HG03442 (cell line): Measurements from ENCODE around the gene UAP1L1.

Experiments used
- ATAC-seq: cut with Tn5 transposase; IDR thresholded peaks from one replicate; pipeline ENCODE4 v1.9.1; 2021; ENCODE audit warnings: mild to moderate bottlenecking, moderate library complexity; ENCODE audit not compliant: unreplicated experiment

UAP1L1 gene

GRCh38 chr9:137071282-137071681 is 6.0 kb upstream of the UAP1L1 start:
- no peak for ATAC-seq

GRCh38 chr9:137073992-137074399 is 3.3 kb upstream of the UAP1L1 start:
- ATAC-seq: no peak

DNA sequence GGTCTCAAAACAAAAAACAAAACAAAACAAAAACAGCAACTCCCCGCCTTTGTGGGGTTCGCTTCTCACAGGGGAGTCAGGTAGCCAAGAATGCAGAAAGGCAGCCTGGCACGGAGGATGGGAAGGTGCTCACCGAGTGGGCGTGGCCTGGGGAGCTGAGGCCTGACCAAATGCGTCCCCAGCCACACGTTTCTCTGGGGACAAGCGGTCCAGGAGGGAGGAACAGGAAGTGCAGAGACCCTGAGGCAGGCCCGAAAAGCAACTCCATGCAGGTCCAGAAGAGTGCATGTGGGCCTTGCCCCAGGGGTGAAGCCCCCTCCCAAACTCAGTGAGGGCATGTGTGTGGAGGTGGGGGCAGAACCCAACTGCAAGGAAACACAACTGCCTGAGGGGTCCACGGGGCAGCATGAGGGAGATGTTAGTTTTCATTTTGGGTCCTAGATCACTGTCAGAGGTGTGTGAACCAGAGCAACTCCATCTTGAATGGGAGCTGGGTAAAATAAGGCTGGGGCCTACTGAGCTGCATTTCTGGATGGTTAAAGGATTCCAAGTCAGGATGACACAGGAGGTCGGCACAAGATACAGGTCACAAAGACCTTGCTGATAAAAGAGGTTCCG is 2.6 kb upstream of the UAP1L1 start:
- no peak for ATAC-seq

DNA sequence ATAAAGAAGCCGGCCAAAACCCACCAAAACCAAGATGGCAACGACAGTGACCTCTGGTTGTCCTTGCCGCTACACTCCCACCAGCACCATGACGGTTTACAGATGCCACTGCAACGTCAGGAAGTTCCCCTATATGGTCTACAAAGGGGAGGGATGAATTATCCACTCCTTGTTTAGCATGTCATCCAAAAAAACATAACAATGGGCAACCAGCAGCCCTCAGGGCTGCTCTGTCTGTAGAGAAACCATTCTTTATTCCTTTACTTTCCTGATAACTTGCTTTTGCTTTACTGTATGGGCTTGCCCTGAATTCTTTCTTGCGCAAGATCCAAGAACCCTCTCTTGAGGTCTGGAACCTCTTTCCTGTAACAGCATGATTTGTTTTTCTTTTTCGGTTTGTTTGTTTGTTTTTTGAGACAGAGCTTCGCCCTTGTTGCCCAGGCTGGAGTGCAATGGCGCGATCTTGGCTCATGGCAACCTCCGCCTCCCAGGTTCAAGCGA is 2.0 kb upstream of the UAP1L1 start:
- no peak for ATAC-seq

- ATAC-seq: no peak
These were observed 694 bp upstream of the UAP1L1 start for GRCh38 chr9:137076636-137077009.

DNA sequence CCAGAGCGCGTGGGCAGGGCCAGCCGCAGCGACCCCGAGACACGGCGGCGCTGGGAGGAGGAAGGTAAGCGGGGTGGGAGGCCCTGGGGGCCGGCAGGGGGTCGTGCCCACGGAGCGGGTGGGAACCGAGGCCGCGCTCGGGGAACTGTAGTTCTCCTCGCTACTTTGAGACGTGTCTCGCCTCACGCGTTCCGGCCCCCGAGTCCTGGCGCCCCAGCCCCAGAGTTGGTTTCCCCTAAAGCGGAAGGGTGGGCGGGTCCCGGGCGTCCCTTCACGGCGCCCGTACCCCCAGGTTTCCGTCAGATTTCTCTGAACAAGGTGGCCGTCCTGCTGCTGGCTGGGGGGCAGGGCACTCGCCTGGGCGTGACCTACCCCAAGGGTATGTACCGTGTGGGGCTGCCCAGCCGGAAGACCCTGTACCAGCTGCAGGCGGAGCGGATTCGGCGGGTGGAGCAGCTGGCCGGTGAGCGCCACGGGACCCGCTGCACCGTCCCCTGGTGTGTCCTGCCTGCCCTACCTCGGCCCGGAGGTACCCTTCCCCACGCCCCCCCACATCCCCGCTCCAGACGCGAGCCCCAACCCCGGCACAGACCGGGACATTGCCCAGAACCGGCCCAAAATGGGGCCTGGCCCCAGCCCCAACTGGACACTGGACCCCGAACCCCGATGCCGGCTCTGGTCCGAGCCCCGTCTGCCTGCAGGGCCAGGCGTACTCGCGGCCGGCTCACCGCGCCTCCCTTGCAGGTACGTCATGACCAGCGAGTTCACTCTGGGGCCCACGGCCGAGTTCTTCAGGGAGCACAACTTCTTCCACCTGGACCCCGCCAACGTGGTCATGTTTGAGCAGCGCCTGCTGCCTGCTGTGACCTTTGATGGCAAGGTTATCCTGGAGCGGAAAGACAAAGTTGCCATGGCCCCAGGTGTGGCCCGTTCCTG is 709 bp downstream of the UAP1L1 start:
- ATAC-seq: peak; percentile 12

- no peak for ATAC-seq
These were observed 1.5 kb downstream of the UAP1L1 start for GRCh38 chr9:137078701-137079400.

- ATAC-seq: no peak
These were observed 2.1 kb downstream of the UAP1L1 start for GRCh38 chr9:137079401-137079787.

GRCh38 chr9:137080260-137081122 is 3.2 kb downstream of the UAP1L1 start:
- no peak for ATAC-seq

DNA sequence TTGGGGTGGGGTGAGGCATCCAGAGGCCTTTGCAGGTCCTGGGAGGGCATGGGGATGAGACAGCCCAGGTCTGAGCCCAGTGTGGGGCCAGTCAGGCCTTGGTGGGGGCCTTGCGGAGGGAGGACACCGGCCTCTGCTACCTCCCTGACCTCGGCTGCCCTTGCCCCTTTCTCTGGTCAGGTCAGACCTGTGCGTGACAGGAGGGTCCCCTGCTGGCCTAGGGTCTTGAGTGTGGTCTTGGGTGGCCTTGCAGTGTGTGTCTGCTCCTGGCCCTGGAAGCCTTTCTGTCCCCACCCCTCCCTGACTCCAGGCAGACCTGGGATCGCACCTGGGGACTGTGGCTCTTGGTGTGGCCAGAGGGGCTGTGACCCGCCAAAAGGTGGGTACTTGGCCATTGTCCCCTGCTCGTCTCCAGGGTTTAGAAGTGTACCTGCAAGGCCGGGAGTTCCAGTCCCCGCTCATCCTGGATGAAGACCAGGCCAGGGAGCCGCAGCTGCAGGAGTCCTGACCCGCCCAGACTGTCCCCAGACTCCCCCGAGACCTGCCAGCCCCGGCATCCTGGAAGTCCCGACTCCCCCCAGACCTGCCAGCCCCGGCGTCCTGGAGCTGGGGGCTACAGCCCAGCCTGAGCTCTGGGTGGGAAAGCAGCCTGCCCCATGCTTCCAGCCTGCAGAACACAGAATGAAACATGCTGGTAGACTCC is 5.1 kb downstream of the UAP1L1 start:
- no peak for ATAC-seq

GRCh38 chr9:137082925-137083290 is 5.6 kb downstream of the UAP1L1 start:
- no peak for ATAC-seq

DNA sequence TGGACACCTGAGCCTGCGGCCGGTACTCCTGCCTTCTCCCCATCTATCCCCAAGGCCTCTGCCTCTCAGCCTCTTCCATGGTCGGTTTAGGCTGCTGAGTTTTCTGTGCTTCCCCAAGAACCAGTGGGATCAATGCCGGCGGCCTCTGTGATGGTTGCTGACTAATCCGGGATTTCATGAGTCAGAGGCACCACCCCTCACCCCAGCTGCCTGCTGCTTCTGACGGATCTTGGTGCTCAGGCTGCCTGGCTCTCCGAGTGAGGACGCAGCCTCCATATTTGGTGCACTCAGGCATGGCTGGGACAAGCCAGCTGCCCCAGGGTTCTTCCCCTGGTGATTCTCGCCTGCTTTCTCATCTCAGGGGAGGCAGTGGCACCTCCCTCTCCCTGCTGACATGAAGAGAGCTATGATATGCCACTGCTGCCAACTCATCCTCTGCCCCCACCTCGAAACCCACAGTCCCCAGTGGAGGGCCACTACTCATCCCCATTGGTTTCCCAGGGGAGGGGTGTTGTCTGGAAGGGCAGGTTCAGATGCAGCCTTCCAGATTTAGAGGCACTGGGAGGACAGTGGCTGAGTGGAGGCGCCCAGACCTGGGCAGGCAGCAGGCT is 6.2 kb downstream of the UAP1L1 start:
- ATAC-seq: no peak

GRCh38 chr9:137084526-137084925 is 7.2 kb downstream of the UAP1L1 start:
- ATAC-seq: no peak

DNA sequence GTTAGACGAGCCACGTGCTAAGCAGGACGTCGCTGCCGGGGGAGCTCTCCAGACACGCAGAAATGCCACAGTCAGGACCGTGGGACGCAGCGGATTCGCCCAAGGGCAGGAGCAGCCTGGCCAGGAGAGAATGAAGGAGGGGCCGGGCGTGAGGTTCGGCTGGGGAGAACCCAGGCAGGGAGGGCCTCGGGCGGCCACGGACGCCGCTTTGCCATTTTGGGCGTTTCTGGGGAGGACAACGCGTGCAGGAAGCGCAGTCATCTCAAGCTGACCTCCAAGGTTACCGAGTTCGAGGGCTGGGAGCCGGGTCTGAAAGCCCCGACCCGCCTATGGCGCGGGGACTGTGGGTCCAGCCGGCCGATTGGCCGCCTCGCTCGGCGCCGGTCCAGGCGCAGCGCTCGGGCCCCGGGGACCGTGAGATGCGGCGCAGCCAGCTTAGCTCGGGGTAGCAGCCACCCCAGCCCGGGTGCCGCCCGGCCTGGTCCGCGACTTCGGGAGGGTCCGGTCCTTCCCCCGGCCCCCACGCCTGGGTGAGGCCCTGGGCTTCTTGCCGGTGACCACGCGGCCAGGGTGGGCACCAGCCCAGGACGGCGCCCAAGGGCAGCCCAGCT is 8.7 kb downstream of the UAP1L1 start:
- ATAC-seq: peak; percentile 3

DNA sequence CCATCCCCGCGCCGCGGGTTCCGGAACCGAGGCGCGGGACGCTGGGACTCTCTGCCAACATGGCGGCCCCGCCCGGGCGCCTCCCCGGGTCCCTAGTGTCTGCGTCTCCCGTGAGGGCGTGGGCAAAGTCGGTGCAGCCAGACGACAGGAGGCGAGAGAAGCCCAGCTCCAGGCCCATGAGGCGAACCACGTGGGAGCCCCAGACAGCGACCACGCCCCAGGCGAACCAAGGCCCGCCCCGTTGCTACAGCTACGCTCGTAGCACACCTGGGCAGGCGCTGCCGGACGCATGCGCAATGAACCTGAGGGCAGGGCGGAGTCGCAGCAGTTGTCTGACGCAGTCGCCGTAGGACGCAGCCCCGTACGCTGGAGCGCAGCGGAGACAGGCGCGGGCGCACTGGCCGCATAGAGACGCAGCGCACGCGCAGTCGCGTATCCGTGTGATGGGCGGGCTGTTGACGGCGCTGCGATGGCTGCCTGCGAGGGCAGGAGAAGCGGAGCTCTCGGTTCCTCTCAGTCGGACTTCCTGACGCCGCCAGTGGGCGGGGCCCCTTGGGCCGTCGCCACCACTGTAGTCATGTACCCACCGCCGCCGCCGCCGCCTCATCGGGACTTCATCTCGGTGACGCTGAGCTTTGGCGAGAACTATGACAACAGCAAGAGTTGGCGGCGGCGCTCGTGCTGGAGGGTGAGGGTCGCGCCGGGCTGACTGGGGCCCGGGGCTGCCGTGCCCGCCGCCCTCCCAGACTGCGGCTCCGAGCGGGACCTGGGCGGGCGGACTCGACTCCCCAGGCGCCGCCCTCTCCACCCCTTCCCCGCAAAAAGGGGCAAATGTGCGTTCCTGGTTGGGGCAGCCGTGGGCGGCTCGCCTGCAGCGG is 9.5 kb downstream of the UAP1L1 start, which contains the start of gene MAN1B1:
Gene MAN1B1 (plus strand): TSS at position 455 of the 878 bp plus-strand sequence. CDS start 15 bp downstream, at position 470.
- ATAC-seq: peak; percentile 74

DNA sequence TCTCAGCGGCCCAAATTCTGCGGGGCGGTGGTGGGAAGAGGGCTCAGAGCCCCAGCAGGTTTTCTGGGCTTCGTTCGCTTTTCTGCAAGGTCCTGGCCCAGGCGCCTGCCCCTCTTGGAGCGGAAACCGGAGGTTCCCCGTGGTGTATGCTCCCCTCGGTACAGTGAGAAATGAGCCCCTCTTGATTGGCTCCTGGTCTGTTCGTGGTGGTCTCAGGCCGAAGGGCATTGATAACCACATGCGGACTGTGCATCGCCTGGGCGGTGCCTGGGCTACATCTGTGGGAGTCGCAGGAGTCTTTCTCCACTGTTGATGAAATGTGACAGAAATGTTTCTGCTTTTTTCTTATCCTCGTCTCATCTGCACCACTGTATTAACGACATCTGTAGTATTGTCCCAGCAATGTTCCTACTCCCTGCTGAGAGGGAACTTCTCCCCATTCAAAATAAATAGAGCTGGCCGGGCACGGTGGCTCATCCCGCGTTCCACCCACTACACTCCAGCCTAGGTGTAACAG is 10.2 kb downstream of the UAP1L1 start:
- no peak for ATAC-seq

DNA sequence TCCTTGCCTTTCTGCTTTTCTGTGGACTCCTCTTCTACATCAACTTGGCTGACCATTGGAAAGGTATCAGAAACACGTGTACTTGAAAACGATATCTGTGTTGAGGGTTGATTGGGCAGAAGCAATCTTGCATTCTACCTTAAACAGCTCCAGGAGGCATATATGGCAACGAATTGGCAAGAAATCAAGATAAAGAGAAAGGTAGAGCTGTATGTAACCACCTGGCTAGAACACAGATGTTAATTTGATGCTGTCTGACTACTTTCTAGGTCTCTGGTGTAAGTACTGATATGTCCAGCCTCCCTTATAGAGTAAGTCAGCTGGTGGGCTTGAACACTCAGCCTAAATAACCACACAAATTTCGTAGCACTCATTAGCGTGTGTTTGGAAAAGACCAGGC is 10.8 kb downstream of the UAP1L1 start:
- ATAC-seq: no peak
